Measurements from ENCODE around the gene LURAP1L. TPM values are rescaled to one million over a fixed set of nuclear protein-coding genes. Genes with fewer than 3 reads are reported as not detected.

LURAP1L gene
- total RNA-seq, 2 experiments from 2014 or later, result not detected

- Mint-ChIP-seq H3K4me1 (no peaks in the 10 kb centered on the region), H3K27ac (no peak overlapping the region), H3K4me3 (no peak overlapping the region), H3K27me3 (no peaks in the 10 kb centered on the region), H3K9me3 (ENCODE audit: low read depth) (peaks cover 4% of the 10 kb centered on the region), H3K36me3 (no peaks in the 10 kb centered on the region)
- DNase-seq, result no peak
- CTCF ChIA-PET, result no interaction called here
- no peak for ATAC-seq
These were observed 10.7 kb upstream of the LURAP1L start for GRCh38 chr9:12764150-12764549.

GRCh38 chr9:12765088-12765798 is 9.6 kb upstream of the LURAP1L start:
- Mint-ChIP-seq H3K9me3 (ENCODE audit: low read depth) (peaks cover 2% of the 10 kb centered on the region), H3K36me3 (no peaks in the 10 kb centered on the region), H3K4me3 (no peak overlapping the region), H3K27ac (no peak overlapping the region), H3K27me3 (no peaks in the 10 kb centered on the region), H3K4me1 (no peaks in the 10 kb centered on the region)
- CTCF ChIA-PET, result no interaction called here
- ATAC-seq (no peak), DNase-seq (no peak)

- peaks cover 1% of the 10 kb centered on the region for H3K9me3 Mint-ChIP-seq (ENCODE audit: low read depth)
- CTCF ChIA-PET, result no interaction called here
- no peaks in the 10 kb centered on the region for H3K36me3 Mint-ChIP-seq
- no peaks in the 10 kb centered on the region for H3K27me3 Mint-ChIP-seq
- no peaks in the 10 kb centered on the region for H3K4me1 Mint-ChIP-seq
- no peak overlapping the region for H3K4me3 Mint-ChIP-seq
- H3K27ac Mint-ChIP-seq, result no peak overlapping the region
- DNase-seq (no peak), ATAC-seq (no peak)
These were observed 8.5 kb upstream of the LURAP1L start for GRCh38 chr9:12766357-12766756.

- peaks cover 1% of the 10 kb centered on the region for H3K4me1 Mint-ChIP-seq
- ATAC-seq, result no peak
- H3K36me3 Mint-ChIP-seq, result no peaks in the 10 kb centered on the region
- no peak overlapping the region for H3K4me3 Mint-ChIP-seq
- H3K27me3 Mint-ChIP-seq, result peaks cover 6% of the 10 kb centered on the region
- H3K27ac Mint-ChIP-seq, result no peak overlapping the region
- no peak for DNase-seq
- CTCF ChIA-PET, result no interaction called here
- H3K9me3 Mint-ChIP-seq (ENCODE audit: low read depth), result no peaks in the 10 kb centered on the region
These were observed 4.6 kb upstream of the LURAP1L start for GRCh38 chr9:12770261-12770660.

- Mint-ChIP-seq H3K27me3 (peaks cover 20% of the 10 kb centered on the region), H3K4me3 (no peak overlapping the region), H3K4me1 (peaks cover 5% of the 10 kb centered on the region), H3K36me3 (peaks cover 2% of the 10 kb centered on the region), H3K9me3 (ENCODE audit: low read depth) (no peaks in the 10 kb centered on the region), H3K27ac (no peak overlapping the region)
- ATAC-seq (no peak), DNase-seq (no peak)
- CTCF ChIA-PET, result no interaction called here
These were observed 2.9 kb upstream of the LURAP1L start for GRCh38 chr9:12771891-12772290.

- DNase-seq (no peak), ATAC-seq (no peak)
- Mint-ChIP-seq H3K9me3 (ENCODE audit: low read depth) (no peaks in the 10 kb centered on the region), H3K4me3 (no peak overlapping the region), H3K36me3 (peaks cover 2% of the 10 kb centered on the region), H3K4me1 (peaks cover 5% of the 10 kb centered on the region), H3K27me3 (peaks cover 23% of the 10 kb centered on the region), H3K27ac (no peak overlapping the region)
- CTCF ChIA-PET, result no interaction called here
These were observed 1.3 kb upstream of the LURAP1L start for GRCh38 chr9:12773562-12773961.

GRCh38 chr9:12775679-12776512 is 1.1 kb downstream of the LURAP1L start:
- no peak overlapping the region for H3K4me3 Mint-ChIP-seq
- no peak overlapping the region for H3K27ac Mint-ChIP-seq
- DNase-seq (no peak), ATAC-seq (no peak)
- H3K4me1 Mint-ChIP-seq, result peaks cover 5% of the 10 kb centered on the region
- no peaks in the 10 kb centered on the region for H3K9me3 Mint-ChIP-seq (ENCODE audit: low read depth)
- CTCF ChIA-PET, result no interaction called here
- H3K36me3 Mint-ChIP-seq, result peaks cover 2% of the 10 kb centered on the region
- H3K27me3 Mint-ChIP-seq, result peaks cover 23% of the 10 kb centered on the region

- CTCF ChIA-PET, result no interaction called here
- H3K4me3 Mint-ChIP-seq, result no peak overlapping the region
- H3K9me3 Mint-ChIP-seq (ENCODE audit: low read depth), result no peaks in the 10 kb centered on the region
These were observed 1.8 kb downstream of the LURAP1L start for GRCh38 chr9:12776513-12777055.

GRCh38 chr9:12777121-12778022 is 2.6 kb downstream of the LURAP1L start:
- Mint-ChIP-seq H3K36me3 (peaks cover 2% of the 10 kb centered on the region), H3K4me3 (no peak overlapping the region), H3K27ac (no peak overlapping the region), H3K4me1 (peaks cover 5% of the 10 kb centered on the region), H3K27me3 (peaks cover 23% of the 10 kb centered on the region), H3K9me3 (ENCODE audit: low read depth) (no peaks in the 10 kb centered on the region)
- DNase-seq (no peak), ATAC-seq (no peak)
- CTCF ChIA-PET, result no interaction called here

More at GRCh38 chr9:12776513-12777055, 1.8 kb downstream of the LURAP1L start:
- DNase-seq (no peak), ATAC-seq (no peak)
- Mint-ChIP-seq H3K27ac (no peak overlapping the region), H3K36me3 (peaks cover 2% of the 10 kb centered on the region), H3K27me3 (peaks cover 23% of the 10 kb centered on the region), H3K4me1 (peaks cover 5% of the 10 kb centered on the region)

GRCh38 chr9:12778389-12778788 is 3.6 kb downstream of the LURAP1L start:
- ATAC-seq (no peak), DNase-seq (no peak)
- Mint-ChIP-seq H3K36me3 (peaks cover 2% of the 10 kb centered on the region), H3K4me1 (peaks cover 5% of the 10 kb centered on the region), H3K27ac (no peak overlapping the region), H3K9me3 (ENCODE audit: low read depth) (no peaks in the 10 kb centered on the region), H3K4me3 (no peak overlapping the region), H3K27me3 (peaks cover 23% of the 10 kb centered on the region)
- CTCF ChIA-PET, result no interaction called here

GRCh38 chr9:12781226-12781733 is 6.5 kb downstream of the LURAP1L start:
- ATAC-seq, result no peak
- Mint-ChIP-seq H3K36me3 (peaks cover 2% of the 10 kb centered on the region), H3K9me3 (ENCODE audit: low read depth) (no peaks in the 10 kb centered on the region), H3K27me3 (peaks cover 9% of the 10 kb centered on the region), H3K4me1 (peaks cover 1% of the 10 kb centered on the region), H3K27ac (no peak overlapping the region), H3K4me3 (no peak overlapping the region)
- no peak for DNase-seq
- CTCF ChIA-PET, result no interaction called here

- no peak for ATAC-seq
- H3K9me3 Mint-ChIP-seq (ENCODE audit: low read depth), result no peaks in the 10 kb centered on the region
- H3K4me1 Mint-ChIP-seq, result no peaks in the 10 kb centered on the region
- DNase-seq, result no peak
- H3K27ac Mint-ChIP-seq, result no peak overlapping the region
- H3K27me3 Mint-ChIP-seq, result no peaks in the 10 kb centered on the region
- H3K4me3 Mint-ChIP-seq, result no peak overlapping the region
- H3K36me3 Mint-ChIP-seq, result no peaks in the 10 kb centered on the region
- CTCF ChIA-PET, result no interaction called here
These were observed 9.1 kb downstream of the LURAP1L start for GRCh38 chr9:12783767-12784460.
